ENCODE data around the gene FGL2. TPM values are rescaled to one million over a fixed set of nuclear protein-coding genes. Genes with fewer than 3 reads are reported as not detected.
"Not testable (repeated sequence)": the region's sequence is repeated elsewhere in the genome, so short reads cannot be mapped to it uniquely, and the experiment has no call there.

Gene FGL2
- total RNA-seq, 1 donor from 2014 or later: 5.2 TPM

DNA sequence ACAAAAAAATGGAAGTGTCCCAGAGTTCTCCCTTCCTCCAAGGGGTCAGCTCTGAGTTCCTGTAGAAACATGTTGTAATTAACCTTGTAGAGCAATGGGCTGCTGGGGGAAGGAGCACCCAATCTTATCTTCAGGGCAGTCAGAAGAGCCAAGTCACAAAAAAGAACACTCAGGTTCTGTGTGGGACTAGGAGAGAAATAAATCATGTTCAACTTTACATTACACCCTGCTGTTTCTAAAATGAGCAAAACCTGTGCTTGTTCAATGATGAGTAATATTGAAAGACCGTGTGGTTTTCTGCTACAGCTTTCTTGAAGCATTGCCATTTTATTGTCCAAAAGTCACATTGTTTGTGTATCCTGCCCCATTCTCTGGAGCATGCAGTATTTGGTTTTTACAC lies 42.6 kb downstream of the FGL2 start:
- intact Hi-C loops (cut with micrococcal nuclease): loop anchor here (5.0 kb wide), 1 partner anchor 35 kb away; no protein-coding TSS in a partner anchor

DNA sequence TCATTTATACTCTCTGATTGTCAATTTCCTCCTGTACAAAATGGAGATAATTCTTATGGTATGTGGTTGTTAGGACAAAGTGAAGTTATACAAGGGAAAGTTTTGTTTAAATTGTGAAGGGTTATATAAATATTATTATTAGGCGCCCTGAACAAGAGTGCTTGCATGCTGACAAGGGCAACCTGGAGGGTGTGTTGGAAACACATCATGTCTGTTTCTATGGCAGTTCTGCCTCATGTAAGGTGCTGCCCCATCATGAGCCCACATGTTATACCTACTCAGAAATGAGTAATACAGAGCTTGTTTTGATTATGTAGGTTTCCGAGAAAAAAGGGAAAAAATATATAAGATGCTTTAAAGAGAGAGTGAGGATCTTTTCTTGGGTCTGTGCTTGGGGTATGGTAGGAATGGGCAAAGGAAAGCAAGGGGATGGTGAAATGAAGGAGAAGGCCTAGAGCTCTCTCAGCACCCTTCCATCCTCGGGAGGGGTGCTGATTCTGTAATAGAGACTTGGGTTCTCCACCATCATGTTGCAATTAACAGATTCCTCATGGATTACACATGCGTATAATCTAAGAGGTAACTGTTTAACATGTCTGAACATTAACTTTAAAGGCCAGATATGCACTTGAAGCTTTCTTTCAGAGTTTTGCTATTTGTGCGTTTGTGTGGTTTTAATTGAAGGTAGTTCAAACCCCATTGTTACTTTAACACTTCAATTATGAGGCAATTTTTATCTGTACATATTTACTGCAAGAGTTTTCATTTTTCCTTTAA lies 43.8 kb downstream of the FGL2 start:
- intact Hi-C loops (cut with micrococcal nuclease): loop anchor here (5.0 kb wide), 1 partner anchor 37 kb away; no protein-coding TSS in a partner anchor

GRCh38 chr7:77154917-77155464 lies 44.6 kb downstream of the FGL2 start:
- intact Hi-C loops (cut with micrococcal nuclease): loop anchor here (5.0 kb wide), 1 partner anchor 37 kb away; no protein-coding TSS in a partner anchor

DNA sequence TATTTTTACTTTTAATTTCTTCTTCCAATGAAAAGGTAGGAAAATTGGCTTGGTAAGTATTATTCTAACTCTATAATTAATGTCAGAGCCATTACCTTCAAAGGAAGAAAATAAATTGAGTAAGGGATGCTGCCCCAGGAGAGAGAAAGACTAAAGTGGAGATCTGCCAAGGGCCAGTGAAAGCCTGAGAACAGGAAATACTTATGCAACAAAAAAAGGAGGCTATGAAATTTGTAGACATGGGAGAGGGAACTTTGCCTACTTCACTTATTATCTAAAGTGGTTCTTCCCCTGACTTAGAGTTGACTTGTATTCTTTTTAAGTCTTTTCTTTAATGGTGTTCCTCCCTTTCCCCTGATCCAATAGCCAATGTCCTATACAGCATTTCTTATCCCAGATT lies 47.4 kb downstream of the FGL2 start:
- intact Hi-C loops (cut with micrococcal nuclease): not testable (repeated sequence)

Other genes with a start within 250 kb of the FGL2 start
- not detected in 2 replicates for gene SPDYE17, start 167.5 kb downstream of the FGL2 start, total RNA-seq
- 0.32 and 1.0 TPM in 2 replicates for gene SPDYE18, start 137.3 kb downstream of the FGL2 start, total RNA-seq
- gene CCDC146, start 77.2 kb downstream of the FGL2 start, total RNA-seq: 7.8 and 13.3 TPM in 2 replicates
- 4.7 and 5.3 TPM in 2 replicates for gene GSAP, start 216.5 kb upstream of the FGL2 start, total RNA-seq

All from T-helper 2 cell treated with Interferon-gamma antibody and Interleukin-4, amounts not matched to agents 100 ng/mL and 5 ng/mL, for 36 hours (primary cell).